Non-pigmented ciliary epithelial cell (primary cell): ENCODE results near the gene NOP14.
"Not testable (repeated sequence)": the region's sequence is repeated elsewhere in the genome, so short reads cannot be mapped to it uniquely, and the experiment has no call there.

Experiments
- DNase-seq: peaks from one replicate; pipeline ENCODE4 v3.0.0-alpha.2; 2010; ENCODE audit warnings: low read depth

Gene NOP14

DNA sequence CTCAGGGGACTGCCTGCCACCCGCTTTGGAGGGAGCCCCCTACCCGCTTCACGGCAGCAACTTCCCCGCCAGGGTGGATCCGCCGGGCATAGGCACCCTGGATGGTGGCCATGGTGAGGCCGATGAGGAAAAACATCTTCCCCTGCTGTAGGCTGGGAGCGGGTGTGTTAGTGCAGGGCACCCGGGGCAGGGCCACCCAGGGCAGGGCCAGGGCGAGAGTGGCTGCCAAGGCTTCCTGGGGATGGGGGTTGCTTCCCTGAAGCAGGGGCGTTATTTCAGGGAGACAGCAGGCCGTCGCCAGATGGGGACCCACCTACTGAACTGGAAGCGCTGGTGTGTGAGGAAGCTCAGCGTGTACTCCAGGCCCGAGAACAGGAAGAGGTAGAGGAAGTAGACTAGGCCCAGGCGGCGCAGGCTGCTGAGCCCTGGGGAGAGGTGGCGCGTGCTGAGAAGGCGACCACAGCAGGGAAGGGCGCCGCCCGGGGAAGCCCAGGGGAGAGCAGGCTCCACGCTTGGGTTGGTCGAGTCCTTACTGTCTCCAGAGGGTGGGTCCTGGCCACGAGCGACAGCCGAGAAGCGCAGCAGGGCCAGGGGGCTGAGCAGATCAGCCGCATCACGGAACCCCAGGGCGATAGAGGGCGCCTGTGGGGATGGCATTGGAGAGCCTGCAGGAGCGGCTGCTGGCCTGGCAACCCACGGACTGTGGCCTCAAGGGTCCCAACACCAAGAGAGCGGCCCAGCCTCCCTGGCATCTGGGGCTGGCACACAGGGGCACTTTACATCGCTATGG is 31.5 kb downstream of the NOP14 start:
- no peak for DNase-seq

DNA sequence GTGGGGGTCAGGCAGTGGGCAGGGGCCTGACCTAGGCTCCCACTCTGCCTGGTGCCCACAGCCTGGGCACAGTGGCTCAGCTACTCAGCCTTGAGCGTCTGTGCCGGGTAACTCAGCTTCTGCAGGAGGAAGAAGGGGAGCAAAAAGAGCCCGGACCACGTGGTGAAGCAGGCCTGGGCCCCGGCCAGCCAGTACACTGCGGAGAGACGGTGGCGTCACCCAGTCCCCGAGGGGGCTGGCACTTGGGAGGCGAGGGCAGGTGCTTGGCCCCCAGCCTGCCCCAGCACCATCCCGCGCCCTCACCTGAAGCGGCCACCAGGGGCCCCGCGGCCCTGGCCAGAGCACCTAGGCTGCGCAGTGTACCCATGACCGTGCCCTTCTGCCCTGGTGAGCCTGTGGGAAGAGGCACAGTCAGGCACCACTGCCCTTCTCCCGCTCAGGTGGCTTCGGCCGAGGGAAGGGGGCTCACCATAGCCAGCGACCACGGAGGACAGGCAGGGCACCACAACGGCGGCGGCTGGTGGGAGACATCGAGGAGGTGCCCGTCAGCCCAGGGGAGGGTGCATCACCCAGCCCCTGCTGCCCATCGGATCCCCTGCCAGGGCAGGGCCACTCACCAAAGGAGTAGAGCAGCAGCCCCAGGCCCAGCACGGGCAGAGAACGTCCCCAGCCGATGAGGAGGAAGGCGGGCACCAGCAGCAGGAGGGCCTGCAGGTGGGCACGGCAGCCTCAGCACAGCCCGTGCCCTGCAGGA is 32.3 kb downstream of the NOP14 start:
- DNase-seq: no peak

DNA sequence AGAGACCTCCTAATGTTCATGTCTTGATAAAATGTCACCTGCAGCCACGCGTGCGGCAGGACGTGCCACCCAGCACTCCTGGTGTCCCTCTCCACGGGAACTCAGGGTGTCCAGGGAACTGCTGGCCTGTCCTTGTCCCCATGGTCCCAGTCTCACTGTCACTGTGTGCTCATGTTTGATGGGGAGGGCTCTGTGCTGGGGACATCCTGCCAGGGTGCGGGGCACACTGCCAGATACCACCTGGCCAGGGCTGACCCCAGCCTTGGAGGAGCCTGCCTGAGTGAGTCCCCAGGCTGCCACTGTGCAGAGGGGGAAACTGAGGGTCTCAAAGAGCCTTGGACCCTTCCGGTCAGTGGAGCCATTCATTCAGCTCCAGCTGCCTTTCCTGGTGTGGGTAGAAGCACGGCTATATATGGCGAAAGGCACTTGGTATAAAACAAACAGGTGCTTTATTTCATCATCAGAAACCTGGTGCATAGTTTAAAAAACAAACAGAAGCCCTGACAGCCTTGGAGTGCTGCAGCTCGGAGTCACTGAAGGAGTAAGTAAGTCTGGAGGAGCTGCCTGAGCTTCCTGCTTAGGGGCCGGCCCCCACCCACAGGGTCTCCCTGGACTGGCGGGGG is 33.0 kb downstream of the NOP14 start:
- no peak for DNase-seq

DNA sequence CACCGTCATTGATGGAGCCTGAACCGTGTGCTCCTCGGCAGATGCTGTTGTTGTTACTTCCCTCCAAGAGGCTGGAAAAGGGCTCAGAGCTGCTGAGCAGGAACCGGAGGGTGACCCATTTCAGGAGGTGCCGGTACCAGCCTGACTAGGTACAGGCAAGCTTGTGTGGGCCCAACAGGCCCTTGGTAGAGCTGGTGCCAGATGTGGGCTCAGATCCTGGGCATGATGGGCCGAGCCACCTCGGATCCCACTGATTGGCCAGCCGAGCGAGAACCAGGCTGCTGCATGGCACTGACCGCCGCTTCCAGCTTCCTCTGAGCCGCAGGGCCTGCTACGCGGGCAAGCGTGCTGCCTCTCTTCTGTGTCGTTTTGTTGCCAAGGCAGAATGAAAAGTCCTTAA is 33.7 kb downstream of the NOP14 start:
- no peak for DNase-seq

DNA sequence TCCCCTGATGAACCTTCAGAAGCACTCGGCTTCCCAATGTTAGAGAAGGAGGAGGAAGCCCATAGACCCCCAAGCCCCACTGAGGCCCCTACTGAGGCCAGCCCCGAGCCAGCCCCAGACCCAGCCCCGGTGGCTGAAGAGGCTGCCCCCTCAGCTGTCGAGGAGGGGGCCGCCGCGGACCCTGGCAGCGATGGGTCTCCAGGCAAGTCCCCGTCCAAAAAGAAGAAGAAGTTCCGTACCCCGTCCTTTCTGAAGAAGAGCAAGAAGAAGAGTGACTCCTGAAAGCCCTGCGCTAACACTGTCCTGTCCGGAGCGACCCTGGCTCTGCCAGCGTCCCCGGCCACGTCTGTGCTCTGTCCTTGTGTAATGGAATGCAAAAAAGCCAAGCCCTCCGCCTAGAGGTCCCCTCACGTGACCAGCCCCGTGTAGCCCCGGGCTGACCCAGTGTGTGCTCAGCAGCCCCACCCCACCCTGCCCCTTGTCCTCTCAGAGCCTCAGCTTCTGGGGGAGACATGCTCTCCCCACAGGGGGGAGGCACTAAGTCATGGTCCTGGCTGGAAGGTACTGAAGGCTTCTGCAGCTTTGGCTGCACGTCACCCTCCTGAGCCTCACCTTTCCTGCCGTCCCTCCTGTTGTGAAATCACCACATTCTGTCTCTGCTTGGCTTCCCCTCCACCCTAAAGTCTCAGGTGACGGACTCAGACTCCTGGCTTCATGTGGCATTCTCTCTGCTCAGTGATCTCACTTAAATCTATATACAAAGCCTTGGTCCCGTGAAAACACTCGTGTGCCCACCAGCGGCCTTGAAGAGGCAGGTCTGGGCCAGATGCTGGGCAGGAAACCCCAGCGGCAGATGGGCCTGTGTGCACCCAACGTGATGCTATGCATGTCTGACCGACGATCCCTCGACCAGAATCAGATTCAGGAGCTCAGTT is 34.7 kb downstream of the NOP14 start:
- no peak for DNase-seq

DNA sequence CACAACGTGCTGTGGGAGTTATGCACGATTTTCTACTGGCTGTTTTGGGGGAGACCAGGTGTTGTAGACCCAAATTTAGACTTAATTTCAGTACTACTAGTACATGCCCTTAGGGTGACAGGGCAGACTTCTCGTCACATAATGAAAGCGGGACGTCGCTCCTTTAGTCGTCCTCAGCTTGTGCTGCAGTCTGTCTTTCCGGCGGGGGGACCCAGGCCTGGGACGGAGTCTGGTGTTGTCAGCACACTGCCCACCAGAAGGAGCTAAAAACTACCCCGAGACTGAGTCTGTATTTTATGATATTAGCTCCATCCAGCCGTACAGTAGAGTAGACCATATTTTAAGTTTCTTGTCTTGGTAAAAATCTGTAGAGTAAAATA is 35.5 kb downstream of the NOP14 start:
- DNase-seq: no peak

DNA sequence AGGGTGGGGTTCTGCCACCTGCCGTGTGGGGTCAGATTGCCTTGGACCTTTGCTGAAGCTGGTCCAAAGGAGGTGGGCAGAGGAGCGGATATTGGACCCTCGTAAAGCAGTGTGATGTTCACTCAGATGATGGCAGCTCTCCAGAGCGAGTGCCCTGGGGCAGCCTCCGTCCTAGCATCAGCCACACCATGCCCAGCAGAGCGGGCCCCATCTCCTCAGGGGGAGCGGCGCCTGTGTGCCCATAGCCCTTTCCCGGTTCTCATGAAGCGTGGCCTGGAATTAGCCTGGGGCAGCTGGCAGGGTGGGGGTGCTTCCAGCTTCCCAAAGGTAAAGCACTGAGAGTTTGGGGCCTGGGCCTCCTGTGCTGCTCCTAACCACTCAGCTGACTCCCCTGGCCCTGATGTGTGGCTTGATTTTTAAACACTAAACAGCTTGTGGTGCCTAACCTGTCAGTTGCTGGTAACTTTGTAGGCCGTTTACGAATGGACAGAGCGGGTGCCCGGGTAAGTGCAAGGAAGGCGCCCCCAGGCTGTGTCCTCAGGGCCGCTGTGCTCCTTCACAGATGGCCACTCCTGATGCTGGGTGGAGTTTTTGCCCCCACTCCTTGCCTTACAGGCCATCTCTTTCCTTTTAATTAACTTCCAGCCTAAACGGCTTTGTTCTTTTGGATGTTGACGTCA is 36.0 kb downstream of the NOP14 start:
- no peak for DNase-seq

DNA sequence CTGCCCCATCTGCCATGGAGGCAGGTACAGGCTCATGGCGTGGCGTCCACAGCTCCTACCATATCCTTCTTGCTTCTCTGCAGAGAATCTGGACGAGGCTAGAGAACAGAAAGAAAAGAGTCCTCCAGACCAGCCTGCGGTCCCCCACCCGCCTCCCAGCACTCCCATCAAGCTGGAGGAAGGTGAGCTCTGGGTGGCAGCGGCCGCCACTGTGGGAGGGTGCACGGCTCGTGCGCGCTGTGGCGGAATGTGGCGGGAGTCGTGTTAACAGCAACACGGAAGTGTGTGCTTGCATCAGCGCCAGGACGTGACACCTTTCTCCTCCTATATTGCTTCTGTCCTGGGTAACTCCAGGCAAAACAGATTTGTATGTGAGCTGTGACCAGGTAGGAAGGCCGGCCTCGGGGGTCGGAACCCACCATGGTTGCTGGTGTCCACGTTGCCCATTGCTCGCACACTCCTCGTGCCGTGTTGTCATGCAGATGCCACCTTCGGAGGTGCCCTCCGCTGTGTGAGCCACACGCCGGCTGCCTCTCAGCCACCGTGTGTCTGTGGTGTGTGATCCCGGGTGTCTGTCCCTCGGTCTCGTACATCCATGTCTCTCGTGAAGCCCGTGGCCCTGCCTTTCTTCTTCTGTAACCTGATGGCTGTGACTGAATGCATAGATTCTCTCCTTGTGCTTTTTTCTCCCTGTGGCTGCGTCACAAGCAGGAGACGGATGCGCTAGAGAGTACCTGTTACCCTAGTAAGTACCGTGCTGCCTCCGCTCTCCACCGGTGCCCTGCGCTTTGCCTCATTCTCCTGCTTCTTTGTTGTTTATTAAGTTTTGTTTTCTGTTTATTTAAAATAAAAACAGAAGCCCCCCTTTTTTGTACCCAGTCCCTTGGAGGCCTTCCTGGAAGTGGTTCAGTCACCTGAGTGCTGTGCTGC is 37.0 kb downstream of the NOP14 start:
- no peak for DNase-seq

DNA sequence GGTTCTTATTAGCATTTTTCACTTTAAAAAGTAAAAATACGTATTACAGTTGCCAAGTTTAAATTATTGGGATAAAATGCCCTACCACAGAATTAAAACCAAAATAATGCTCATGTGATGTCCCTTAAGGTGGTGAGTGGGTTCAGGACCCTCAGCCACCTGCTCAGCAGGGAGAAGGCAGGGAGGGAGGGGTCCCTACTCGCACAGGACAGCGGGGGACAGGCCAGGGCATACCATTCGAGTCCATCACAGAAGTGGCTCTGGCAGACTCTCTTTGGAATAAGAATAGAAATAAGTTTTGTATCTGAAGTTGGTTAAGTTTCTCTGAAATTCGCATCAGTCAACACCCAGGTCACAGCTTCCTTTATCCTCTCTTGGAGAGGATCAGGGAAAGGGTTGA is 37.7 kb downstream of the NOP14 start:
- no peak for DNase-seq

DNA sequence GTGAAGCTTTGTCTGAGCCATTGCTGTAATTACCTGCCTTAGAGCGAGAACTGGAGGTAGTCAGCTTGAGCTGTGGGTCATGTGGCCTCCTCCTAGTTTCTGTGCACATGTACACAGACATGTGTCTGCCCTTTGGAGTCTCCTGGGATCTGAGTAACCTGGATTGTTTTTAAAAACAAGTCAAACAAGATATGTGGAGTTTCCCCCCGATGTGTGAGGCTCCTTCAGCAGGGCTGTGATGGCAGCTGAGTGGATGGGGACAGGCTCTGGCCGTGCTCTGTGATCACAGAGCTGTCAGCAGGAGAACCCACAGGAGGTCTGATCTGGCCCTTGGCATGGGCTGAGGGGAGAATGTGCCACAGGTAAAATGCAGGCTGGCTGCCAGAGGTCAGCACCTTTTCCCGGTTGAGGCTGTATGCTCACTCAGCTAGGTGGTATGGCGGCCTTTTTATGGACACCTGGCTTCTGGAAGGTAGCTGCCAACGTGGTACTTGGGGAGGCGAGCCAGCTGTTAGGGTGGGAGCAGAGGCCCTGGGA is 38.4 kb downstream of the NOP14 start:
- no peak for DNase-seq

DNA sequence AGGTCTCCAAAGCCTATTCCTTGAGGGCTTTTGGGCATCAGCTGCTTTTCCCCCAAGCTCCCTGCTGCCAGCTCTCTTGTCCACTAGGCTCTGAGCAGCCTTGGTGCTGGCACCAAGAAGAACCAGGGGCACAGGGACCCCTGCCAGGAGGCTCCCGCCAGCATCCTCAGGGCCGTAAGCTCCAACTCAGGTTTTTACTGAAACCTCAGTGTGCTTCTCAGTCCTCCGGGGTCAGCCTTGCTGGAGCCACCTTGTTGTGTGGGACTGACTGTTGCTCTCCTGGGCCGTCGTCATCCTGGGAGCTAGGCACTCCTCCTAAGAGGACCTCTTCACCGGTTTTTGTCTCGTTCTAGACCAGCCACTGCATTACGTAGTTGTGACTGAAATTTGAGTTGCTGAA is 38.9 kb downstream of the NOP14 start:
- no peak for DNase-seq

DNA sequence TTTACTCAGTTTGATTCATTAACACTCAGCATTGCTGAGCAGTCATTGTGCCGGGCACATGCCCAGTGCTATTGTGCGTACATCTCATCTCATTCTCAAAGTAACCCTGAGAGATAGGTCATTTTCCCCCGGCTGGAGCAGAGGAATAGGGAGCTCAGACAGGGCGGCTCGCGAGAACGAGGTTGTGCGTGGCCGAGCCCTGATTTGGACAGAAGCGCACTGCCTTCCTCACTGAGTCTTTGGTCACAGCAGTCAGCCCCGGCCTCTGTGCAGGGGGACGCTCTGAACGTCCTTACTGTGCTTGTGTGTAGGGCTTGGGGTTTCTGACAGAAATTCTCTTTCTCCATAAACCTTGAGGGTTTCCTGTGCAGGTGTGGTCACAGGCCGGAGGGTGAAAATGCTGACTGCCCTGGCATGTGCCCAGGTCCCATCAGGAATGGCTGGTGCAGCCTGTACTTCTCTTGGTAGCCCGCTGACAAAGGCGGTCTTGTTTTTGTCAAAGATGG is 39.5 kb downstream of the NOP14 start:
- DNase-seq: no peak

DNA sequence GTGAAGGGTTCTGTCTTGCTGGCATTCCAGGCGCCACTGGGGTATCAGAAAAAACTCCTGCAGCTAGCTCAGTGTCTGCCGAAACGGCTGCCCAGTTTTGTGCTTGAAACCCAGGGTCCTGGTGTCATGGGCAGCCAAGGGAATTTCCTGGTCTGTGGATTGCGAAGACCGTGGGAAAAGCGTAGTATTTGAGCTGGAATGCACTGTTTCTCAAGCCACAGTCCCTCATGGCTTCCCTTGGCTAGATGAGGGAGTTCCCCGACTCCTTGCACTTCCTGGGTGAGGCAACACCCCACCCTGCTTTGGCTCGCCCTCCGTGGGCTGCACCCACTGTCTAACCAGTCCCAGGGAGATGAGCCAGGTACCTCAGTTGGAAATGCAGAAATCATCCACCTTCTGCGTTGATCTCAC is 40.1 kb downstream of the NOP14 start:
- peak; percentile 36 for DNase-seq

DNA sequence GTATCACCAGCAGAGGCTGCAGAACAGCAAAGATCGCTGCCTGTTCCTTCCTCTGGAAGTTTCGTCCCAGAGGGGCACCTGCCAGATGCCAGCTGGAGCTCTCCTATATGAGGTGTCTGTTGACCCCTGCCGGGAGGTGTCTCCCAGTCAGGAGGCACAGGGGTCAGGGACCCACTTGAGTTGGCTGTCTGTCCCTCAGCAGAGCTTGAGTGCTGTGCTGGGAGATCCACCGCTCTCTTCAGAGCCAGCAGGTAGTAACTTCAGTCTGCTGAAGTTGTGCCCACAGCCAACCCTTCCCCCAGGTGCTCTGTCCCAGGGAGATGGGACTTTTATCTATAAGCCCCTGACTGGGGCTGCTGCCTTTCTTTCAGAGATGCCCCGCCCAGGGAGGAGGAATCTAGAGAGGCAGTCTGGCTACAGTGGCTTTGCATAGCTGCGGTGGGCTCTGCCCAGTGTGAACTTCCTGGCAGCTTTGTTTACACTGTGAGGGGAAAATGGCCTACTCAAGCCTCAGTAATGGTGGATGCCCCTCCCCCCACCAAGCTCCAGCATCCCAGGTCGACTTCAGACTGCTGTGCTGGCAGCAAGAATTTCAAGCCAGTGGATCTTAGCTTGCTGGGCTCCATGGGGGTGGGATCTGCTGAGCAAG is 40.6 kb downstream of the NOP14 start:
- DNase-seq: peak; percentile 34

DNA sequence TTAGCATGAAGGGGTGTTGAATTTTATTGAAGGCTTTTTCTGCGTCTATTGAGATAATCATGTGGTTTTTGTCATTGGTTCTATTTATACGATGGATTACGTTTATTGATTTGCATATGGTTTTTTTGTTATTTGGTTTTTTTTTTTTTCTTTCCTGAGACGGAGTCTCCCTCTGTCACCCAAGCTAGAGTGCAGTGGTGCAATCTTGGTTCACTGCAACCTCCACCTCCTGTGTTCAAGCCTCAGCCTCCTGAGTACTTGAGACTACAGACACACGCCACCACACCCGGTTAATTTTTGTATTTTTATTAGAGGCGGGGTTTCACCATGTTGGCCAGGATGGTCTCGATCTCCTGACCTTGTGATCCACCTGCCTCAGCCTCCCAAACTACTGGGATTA is 44.5 kb downstream of the NOP14 start:
- not testable (repeated sequence) for DNase-seq

DNA sequence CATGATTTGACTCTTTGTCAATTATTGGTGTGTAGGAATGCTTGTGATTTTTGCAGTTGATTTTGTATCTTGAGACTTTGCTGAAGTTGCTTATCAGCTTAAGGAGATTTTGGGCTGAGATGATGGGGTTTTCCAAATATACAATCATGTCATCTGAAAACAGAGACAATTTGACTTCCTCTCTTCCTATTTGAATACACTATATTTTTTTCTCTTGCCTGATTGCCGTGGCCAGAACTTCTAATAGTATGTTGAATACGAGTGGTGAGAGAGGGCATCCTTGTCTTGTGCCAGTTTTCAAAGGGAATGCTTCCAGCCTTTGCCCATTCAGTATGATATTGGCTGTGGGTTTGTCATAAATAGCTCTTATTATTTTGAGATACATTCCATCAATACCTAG is 44.9 kb downstream of the NOP14 start:
- not testable (repeated sequence) for DNase-seq

DNA sequence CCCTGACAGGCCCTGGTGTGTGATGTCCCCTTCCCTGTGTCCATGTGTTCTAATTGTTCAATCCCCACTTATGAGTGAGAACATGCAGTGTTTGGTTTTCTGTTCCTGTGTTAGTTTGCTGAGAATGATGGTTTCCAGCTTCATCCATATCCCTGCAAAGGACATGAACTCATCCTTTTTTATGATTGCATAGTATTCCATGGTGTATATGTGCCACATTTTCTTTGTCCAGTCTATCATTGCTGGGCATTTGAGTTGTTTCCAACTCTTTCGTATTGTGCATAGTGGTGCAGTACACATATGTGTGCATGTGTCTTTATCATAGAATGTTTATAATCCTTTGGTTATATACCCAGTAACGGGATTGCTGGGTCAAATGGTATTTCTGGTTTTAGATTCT is 46.5 kb downstream of the NOP14 start:
- DNase-seq: not testable (repeated sequence)

DNA sequence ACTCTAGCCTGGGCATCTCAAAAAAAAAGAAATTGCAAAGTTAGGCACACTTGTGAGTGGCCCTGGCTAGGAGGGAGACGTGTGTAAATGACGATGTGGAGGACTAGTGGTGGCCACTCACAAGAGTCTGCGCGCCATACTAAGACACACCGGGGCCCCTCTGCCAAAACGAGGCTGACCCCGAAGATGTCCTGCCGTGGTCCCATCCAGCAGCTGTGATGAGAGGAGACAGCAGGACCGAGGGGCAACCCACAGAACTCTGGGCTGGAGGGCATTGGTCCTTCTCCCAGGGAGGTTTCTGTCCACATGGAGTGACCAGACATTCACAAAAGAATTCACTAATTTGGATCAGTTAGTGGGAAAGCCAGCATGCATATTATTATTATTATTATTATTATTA is 47.4 kb downstream of the NOP14 start:
- DNase-seq: no peak
